ENCODE results near the gene ARL11.
"Not testable (repeated sequence)": the region's sequence is repeated elsewhere in the genome, so short reads cannot be mapped to it uniquely, and the experiment has no call there.

Gene ARL11

DNA sequence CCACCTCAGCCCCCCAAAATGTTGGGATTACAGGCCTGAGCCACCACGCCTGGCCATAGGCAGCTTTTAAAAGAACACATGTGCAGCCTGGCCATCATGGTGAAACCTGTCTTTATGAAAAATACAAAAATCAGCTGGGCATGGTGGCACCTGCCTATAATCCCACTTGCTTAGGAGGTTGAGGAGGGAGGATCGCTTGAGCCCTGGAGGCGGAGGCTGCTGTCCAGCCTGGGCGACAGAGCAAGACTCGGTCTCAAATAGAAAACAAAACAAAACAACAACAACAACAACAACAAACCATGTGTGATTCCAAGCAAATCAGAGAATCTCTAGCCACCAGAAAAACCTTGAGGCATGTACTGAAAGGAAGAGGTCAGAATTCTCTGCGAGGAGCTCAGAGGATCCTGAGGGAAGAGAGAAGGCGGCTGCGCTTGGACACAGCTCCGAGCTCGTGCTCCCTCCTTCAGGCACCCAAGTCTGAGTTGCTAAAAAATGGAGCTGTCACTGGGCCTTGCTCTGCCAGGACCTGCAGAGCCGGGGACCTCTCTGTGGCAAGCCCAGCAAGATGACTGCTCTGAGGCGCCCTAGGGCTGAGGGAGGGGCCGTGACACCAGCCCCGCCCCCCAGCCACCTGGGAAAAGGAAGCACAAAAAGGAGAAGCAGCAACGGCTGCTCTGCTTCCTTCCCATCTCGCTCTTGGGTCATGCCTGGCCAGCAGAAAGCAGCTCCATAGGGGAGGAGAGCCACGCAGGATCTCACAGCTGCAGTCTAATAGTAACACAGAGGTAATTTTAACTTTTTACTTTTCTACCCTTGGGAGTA, at the start of gene ARL11:
TSS of gene ARL11 (plus strand) at position 677 of the 822 bp plus-strand sequence. CDS start 1,941 bp downstream, outside the sequence.
- Mint-ChIP-seq H3K4me3 (peak within 1 kb of the TSS; percentile 94 to 98), H3K27ac (peak within 1 kb of the TSS; percentile 84 to 94), H3K9me3 (no peaks in the 10 kb centered on the region), H3K27me3 (no peaks in the 10 kb centered on the region), H3K4me1 (peaks cover 15% of the 10 kb centered on the region)
- DNase-seq (peak; percentile 51 to 65), ATAC-seq (peak; percentile 90)

DNA sequence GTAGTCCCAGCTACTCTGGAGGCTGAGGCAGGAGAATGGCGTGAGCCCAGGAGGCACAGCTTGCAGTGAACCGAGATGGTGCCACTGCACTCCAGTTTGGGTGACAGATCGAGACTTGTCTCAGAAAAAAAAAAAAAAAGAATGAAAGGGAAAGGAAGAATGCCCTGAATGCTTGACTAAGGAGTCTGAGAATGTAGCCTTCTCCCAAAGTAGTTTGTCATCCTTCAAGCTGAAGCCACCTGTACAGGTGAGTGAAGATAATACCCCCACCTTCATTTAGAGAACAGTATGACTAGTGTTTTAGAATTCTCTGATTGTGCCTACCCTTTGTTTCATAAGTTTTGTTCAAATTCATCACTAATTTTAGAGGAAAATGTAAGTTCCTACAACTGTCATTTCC, 48.8 kb upstream of the ARL11 start:
- H3K4me1 Mint-ChIP-seq: peaks cover 16% of the 10 kb centered on the region

DNA sequence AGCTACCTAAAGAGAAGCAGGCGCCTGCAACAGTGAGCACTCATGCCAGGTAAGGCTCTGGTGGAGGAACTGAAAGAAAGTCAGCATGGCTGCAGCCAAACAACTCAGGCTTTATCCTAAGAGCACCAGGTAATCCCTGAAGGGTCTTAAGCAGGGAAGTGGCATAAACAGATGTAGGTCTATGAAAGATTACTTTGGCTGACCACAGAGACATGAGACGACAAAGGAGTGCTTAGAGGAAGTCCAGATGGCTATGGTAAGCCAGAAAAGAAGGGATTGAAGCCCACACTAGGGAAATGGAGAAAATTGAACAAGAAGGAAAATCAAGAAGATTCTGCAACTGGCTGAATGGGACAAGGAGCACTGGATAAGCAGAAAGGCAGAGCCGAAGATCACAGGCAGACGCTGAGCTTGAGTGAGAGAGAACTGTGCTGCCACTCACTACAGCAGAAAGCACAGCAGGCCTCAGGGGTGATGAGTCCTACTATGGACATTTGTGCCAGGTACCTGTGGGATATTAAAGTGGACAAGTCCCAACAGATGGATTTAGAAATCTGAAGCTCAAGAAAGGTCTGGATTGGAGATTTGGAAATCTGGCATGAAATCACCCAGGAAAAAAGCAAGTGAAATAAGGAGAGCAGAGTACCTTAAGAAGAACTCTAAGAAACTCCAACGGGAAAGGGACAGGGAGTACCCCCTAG, 47.2 kb upstream of the ARL11 start:
- Mint-ChIP-seq H3K27me3 (no peaks in the 10 kb centered on the region), H3K4me1 (peaks cover 23% of the 10 kb centered on the region), H3K4me3 (no peak overlapping the region), H3K27ac (no peak overlapping the region), H3K9me3 (no peaks in the 10 kb centered on the region)
- no peak for ATAC-seq
- no peak for DNase-seq

More for the DNA sequence above, 48.8 kb upstream of the ARL11 start:
- no peak for DNase-seq
- H3K27me3 Mint-ChIP-seq: no peaks in the 10 kb centered on the region
- no peaks in the 10 kb centered on the region for H3K9me3 Mint-ChIP-seq
- ATAC-seq: no peak
- H3K27ac Mint-ChIP-seq: no peak overlapping the region
- no peak overlapping the region for H3K4me3 Mint-ChIP-seq

DNA sequence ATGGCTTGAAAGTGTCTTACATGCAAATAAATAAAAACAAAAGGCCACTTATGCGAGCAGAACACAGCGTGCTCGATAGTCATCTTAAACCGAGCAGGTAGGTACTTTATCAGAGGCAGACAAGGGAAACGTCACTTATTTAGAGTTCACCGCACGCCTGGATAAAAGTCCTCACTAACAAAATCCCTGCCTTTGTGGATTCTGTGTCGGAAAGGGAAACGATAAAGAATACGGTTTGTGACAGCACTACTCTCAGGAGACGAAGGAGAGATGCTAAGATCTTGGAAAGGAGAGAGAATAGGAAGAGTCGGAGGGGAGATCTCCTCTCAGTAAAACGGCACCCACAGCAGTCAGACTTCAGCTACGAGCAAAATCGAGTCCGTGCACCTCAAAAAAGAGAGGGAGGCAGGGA, 43.5 kb upstream of the ARL11 start:
- DNase-seq: peak in 1 of 2 donors; percentile 12
- ATAC-seq: peak; percentile 1
- no peaks in the 10 kb centered on the region for H3K27me3 Mint-ChIP-seq
- peaks cover 33% of the 10 kb centered on the region for H3K4me1 Mint-ChIP-seq
- H3K9me3 Mint-ChIP-seq: no peaks in the 10 kb centered on the region
- H3K4me3 Mint-ChIP-seq: peak overlapping the region; percentile 83 to 93
- peak overlapping the region; percentile 84 to 96 for H3K27ac Mint-ChIP-seq

DNA sequence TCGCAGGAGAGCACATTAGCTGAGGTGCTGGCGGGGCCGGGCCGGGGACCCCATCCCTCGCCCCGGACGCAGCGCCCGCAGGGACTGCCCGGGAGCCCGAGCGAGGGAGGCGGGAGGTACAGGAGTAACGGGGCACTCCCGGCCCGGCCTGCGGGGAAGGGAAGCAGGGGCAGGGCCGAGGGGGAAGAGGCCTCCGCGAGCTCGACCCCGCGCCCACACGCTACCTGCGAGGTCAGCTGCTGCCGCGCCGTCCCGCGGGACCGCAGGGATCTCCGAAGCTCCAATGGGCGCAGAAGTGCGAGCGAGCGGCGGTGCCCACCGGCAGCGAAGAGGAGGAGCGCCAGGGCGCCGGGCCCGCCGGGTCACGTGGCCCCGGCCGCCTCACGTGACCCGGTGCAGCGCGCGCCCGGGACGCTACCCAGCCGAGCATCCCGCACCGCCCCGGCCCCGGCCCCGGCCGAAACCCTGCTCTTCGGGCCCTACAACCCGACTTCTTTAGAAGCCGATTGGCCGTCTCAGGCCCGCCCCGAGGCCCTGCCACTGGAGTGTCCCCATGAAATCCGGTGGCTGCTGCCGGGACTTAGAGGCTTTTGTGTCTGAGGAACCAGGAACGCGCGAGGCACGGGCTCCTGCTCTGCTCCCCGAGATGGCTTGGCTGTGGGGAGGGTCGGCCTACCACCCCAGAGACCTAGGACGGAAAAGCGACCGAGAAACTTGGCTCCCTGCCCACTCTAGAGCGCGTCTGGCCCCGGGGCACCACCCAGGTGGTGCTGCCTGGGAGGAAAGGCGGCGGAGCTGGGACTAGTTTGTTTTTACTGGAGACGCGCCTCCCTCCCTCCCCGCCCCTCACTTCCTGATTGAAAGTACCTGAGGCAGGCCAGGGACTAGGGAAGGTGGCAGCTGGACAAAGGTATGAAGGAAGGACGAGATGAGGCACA, 42.8 kb upstream of the ARL11 start, which contains the start of gene RCBTB1:
TSS of gene RCBTB1 (minus strand) at position 339 of the 938 bp plus-strand sequence. CDS start 18,279 bp downstream, outside the sequence.
- DNase-seq: peak; percentile 70 to 74
- Mint-ChIP-seq H3K27me3 (no peaks in the 10 kb centered on the region), H3K4me3 (peak within 1 kb of the TSS; percentile 83 to 93), H3K27ac (peak within 1 kb of the TSS; percentile 96), H3K9me3 (no peaks in the 10 kb centered on the region), H3K4me1 (peaks cover 33% of the 10 kb centered on the region)
- peak; percentile 96 for ATAC-seq

DNA sequence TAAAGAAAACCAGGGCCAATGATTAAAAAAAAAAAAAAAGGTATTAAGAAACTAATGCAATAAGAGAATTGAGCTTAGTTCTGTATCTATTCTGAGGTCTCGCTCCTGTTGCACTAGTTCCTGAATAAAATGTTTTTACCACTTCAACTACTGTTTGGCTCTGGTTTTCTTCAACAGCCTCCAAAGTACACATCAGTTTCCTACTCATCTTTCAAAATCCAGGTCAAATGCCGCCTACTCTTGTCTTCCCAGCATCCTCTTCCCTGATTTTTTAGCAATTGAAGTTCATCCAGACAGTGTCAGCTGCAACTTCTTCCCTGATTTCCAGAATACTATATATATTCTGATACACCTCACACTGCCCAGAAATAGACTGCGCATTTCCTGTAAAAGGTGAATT, 41.6 kb upstream of the ARL11 start:
- Mint-ChIP-seq H3K27ac (no peak overlapping the region), H3K27me3 (no peaks in the 10 kb centered on the region), H3K4me1 (peaks cover 26% of the 10 kb centered on the region), H3K4me3 (peak overlapping the region; percentile 83 to 93), H3K9me3 (no peaks in the 10 kb centered on the region)
- DNase-seq (no peak), ATAC-seq (no peak)

DNA sequence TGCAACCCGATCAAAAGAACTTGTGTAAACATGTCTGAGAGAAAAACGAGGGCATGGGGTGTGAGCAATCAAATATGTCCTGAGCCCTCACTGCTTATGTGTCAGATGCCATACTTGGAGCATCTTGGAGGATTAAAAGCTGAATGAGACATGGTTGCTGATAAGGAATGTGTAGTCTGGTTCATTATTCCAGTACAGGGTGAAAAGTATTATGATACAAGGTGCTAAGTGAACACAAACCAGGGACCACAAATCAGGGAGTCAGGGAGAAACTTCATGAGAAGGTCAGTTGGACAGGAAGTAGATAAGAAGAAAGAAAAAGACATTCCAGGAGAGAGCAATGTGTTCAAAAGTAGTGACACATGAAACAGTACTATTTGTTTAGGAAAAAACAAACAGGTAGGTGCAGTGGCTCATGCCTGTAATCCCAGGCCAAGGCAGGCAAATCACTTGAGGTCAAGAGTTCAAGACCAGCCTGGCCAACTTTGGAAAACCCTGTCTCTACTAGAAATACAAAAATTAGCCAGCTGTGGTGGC, 40.9 kb upstream of the ARL11 start:
- ATAC-seq: no peak
- no peak for DNase-seq
- Mint-ChIP-seq H3K27ac (no peak overlapping the region), H3K9me3 (no peaks in the 10 kb centered on the region), H3K4me1 (peaks cover 24% of the 10 kb centered on the region), H3K4me3 (no peak overlapping the region), H3K27me3 (no peaks in the 10 kb centered on the region)

DNA sequence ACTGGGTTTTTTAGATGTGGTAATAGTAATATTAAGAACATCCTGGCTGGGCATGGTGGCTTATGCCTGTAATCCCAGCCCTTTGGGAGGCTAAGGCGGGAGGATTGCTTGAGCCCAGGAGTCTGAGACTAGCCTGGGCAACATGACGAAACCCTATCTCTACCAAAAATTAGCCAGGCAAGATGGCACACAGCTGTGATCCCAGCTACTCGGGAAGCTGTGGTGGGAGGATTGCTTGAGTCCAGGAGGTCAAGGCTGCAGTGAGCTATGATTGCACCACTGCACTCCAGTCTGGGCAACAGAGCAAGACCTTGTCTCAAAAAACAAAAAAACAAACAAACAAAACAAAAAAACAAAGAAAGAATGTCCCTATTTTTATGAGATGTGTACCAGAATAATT, 37.6 kb upstream of the ARL11 start:
- H3K27me3 Mint-ChIP-seq, ATAC-seq, H3K4me3 Mint-ChIP-seq, H3K27ac Mint-ChIP-seq, DNase-seq, H3K9me3 Mint-ChIP-seq: not testable (repeated sequence)
- H3K4me1 Mint-ChIP-seq: peaks cover 14% of the 10 kb centered on the region

DNA sequence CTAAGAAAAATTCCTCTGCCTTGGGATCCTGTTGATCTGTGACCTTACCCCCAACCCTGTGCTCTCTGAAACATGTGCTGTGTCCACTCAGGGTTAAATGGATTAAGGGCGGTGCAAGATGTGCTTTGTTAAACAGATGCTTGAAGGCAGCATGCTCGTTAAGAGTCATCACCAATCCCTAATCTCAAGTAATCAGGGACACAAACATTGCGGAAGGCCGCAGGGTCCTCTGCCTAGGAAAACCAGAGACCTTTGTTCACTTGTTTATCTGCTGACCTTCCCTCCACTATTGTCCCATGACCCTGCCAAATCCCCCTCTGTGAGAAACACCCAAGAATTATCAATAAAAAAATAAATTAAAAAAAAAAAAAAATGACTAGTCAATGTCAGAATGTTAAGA, 34.4 kb upstream of the ARL11 start:
- not testable (repeated sequence) for H3K4me1 Mint-ChIP-seq, ATAC-seq, H3K27ac Mint-ChIP-seq, H3K27me3 Mint-ChIP-seq, DNase-seq, H3K4me3 Mint-ChIP-seq, H3K9me3 Mint-ChIP-seq

DNA sequence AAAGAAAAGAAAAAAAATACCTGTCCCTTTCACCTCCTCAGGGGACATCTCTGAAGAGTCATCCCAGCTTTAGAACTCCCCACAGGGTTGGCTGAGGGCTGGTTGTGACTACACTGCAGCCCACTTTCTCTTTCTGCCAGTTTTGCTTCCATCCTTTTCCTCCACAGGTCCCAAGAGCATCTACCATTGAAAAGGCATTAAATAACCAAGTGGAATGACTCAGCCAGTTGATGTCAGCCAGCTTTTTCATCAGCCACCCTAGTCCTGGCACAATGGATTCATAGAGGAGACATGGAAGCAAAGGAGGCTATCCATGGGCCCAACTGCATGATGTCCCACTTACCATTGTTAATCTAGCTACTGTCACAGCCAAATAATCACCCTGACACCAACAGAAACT, 33.7 kb upstream of the ARL11 start:
- Mint-ChIP-seq H3K27me3 (no peaks in the 10 kb centered on the region), H3K27ac (no peak overlapping the region), H3K9me3 (no peaks in the 10 kb centered on the region), H3K4me3 (no peak overlapping the region), H3K4me1 (no peaks in the 10 kb centered on the region)
- ATAC-seq: no peak
- no peak for DNase-seq

DNA sequence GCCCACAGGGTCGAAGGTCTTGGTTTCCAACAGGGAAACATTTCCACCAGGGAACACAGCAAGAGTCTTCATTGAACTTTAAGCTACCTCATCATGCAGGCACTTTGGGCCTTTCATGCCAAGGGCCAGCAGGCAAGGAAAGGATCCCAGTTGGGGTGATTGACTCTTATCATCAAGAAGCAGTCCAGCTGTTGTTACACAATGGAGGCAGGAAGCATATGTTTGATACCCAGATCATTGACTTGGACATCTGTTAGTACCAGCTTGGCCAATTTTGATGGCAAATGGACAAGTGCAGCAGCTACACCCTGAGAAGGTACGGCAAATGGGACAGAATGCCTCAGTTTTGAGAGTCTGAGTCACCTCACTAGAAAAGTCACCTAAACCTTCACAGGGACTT, 32.1 kb upstream of the ARL11 start:
- ATAC-seq: no peak
- Mint-ChIP-seq H3K27me3 (no peaks in the 10 kb centered on the region), H3K9me3 (no peaks in the 10 kb centered on the region), H3K27ac (no peak overlapping the region), H3K4me1 (no peaks in the 10 kb centered on the region), H3K4me3 (no peak overlapping the region)
- no peak for DNase-seq

DNA sequence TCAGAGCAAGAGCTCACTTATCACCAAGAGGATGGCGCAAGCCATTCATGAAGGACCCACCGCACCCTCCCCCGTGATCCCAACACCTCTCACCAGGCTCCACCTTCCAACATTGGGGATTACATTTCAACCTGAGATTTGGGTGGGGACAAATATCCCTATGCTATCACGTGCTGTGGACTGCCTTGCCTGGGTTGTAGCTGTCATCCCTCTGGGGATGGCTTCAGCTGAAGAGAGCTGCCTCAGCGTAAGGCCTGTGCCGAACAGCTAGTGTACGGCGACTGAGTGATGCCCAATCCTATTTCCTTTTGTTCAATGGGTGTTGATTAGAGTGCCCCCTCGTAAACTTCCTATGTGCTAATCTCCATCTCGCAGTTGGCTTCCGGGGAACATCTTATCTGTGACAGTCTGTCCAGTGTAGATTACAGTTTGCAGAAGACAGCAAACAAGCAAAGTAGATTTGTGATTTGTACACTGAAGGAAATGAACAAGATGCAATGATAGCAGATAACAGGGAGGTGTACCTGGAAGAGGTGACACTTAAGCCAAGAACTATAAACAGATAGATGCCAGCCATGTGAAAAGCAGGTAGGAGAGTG, 31.2 kb upstream of the ARL11 start:
- ATAC-seq: no peak
- no peaks in the 10 kb centered on the region for H3K27me3 Mint-ChIP-seq
- H3K4me3 Mint-ChIP-seq: no peak overlapping the region
- H3K27ac Mint-ChIP-seq: no peak overlapping the region
- H3K4me1 Mint-ChIP-seq: no peaks in the 10 kb centered on the region
- H3K9me3 Mint-ChIP-seq: no peaks in the 10 kb centered on the region
- DNase-seq: no peak

DNA sequence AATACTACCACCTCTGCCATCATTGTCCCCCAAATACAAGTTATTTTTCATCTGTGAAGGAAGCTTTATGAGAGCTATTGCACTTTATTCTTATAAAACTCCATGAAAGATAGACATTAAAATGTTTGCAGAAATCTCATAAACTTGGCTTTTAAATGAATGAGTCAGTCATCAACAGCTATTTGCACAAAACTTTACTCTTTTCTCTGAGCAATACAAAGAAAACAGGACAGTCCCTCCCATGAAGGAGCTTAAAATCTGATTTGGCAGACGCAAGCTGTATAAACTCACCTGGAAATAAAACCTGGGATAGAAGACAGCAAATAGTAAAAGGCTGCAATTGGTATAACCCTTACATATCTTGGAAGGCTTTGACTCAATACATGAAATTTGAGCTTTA, 26.3 kb upstream of the ARL11 start:
- DNase-seq (no peak), ATAC-seq (no peak)
- H3K4me1 Mint-ChIP-seq: peaks cover 4% of the 10 kb centered on the region
- no peaks in the 10 kb centered on the region for H3K27me3 Mint-ChIP-seq
- H3K27ac Mint-ChIP-seq: no peak overlapping the region
- no peak overlapping the region for H3K4me3 Mint-ChIP-seq
- no peaks in the 10 kb centered on the region for H3K9me3 Mint-ChIP-seq

DNA sequence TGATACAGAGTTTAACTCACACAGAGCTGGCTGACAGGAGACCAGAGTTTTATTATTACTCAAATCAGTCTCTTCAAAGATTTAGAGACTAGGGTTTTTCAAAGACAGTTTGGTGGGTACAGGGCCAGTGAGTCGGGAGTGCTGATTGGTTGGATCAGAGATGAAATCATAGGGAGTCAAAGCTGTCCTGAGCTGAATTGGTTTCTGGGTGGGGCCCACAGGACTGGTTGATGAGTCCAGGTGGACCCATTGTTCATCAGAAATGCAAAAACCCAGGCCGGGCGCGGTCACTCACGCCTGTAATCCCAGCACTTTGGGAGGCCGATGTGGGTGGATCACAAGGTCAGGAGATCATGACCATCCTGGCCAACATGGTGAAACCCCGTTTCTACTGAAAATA, 25.7 kb upstream of the ARL11 start:
- not testable (repeated sequence) for DNase-seq, H3K9me3 Mint-ChIP-seq, H3K4me1 Mint-ChIP-seq, H3K27me3 Mint-ChIP-seq, ATAC-seq, H3K27ac Mint-ChIP-seq, H3K4me3 Mint-ChIP-seq

DNA sequence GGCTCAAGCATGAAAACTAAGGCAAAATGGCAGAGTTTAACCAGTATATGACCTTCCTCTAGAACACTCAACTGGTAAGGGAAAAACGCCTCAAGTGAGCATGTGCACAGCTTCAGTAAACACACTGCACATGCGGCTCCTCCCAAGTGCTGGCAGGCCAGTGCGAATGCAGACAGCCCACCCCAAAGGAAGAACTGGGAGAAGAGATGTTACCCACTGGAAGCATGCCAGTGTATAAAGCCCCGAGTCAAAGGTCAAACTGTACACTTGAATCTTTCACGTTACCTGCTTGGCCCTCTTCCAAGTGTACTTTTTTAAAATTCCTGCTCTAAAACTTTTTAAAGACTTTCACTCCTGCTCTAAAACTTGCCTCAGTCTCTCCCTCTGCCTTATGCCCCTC, 23.7 kb upstream of the ARL11 start:
- H3K4me1 Mint-ChIP-seq: peaks cover 6% of the 10 kb centered on the region
- H3K27me3 Mint-ChIP-seq: no peaks in the 10 kb centered on the region
- no peaks in the 10 kb centered on the region for H3K9me3 Mint-ChIP-seq
- ATAC-seq: no peak
- H3K27ac Mint-ChIP-seq: no peak overlapping the region
- no peak for DNase-seq
- H3K4me3 Mint-ChIP-seq: no peak overlapping the region

All from stimulated activated naive CD8-positive, alpha-beta T cell treated with anti-CD3 and anti-CD28 coated beads, Interleukin-15, amount 100 ng/mL, for 72 hours (primary cell).